HG02943 (cell line): ENCODE measurements around the gene CEP72.
"Not testable (repeated sequence)": the region's sequence is repeated elsewhere in the genome, so short reads cannot be mapped to it uniquely, and the experiment has no call there.

Experiments used
- ATAC-seq: cut with Tn5 transposase; IDR thresholded peaks from one replicate; pipeline ENCODE4 v1.9.1; 2021; ENCODE audit warnings: mild to moderate bottlenecking, low read depth, moderate library complexity; ENCODE audit not compliant: unreplicated experiment

The CEP72 gene

GRCh38 chr5:610744-611730 lies 1.1 kb upstream of the CEP72 start:
- ATAC-seq: no peak

- peak; percentile 36 for ATAC-seq
Observed at GRCh38 chr5:612498-613424, 621 bp downstream of the CEP72 start.

GRCh38 chr5:616484-617039 lies 4.4 kb downstream of the CEP72 start:
- ATAC-seq: no peak

GRCh38 chr5:617896-618295 lies 5.8 kb downstream of the CEP72 start:
- no peak for ATAC-seq

- no peak for ATAC-seq
Observed at GRCh38 chr5:618450-618849, 6.3 kb downstream of the CEP72 start.

DNA sequence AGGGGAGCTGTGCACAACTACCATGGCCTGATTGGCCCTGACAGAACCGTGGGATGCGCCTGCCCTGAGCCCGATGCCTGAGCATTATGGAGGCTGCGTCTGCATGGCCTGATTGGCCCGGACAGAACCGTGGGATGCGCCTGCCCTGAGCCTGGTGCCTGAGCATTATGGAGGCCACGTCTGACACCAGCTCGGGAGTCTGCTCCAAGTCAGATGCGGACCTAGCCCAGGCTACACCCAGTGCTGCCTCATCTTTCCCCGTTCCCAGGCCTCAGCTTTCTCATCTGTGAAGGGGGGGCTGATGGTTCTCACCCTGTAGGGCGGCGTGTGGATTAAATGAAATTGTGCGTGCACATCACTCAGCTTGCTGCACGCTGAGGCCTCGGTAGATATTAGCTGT lies 7.3 kb downstream of the CEP72 start:
- no peak for ATAC-seq

- ATAC-seq: no peak
Observed at GRCh38 chr5:620152-620551, 8.0 kb downstream of the CEP72 start.

GRCh38 chr5:620586-621180 lies 8.5 kb downstream of the CEP72 start:
- ATAC-seq: no peak

DNA sequence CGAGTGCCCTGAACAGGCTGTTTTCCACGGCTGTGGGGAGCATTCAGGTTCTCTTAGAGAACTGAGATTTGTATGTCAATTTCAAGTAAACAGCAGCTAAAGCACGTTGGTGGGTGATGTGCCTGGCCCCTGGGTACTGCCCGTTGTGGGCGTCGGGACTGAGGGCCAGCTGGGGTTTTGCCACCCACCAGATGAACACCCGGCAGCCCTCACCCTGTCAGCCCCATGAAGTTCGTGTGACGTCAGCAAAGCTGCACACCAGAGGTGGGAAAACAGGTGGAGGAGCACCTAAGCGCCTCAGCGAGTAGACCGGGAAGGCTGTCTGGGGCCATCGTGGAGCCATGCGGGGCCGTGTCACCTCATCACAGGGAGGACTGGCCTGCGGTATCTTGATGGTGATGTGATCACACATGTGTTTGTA lies 9.2 kb downstream of the CEP72 start:
- no peak for ATAC-seq

DNA sequence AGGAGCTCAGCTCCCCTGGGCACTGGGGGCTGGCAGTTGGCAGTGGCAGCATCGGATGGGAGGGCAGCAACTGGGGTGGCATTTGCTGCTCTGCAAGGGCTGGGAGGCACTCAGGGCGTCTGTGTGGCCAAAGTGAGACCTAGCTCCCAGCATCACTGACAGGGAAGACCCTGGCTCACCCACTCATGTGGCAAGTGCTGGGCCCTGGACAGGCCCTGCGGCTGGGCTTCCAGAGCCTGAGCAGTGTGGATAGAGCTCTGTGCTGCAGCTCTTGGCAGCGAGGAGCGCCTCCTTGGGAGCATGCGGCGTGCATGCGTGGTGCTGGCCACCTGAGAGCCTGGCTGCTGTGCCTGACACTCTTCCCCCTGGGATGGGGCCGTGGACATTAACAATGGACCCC lies 10.2 kb downstream of the CEP72 start:
- ATAC-seq: no peak

DNA sequence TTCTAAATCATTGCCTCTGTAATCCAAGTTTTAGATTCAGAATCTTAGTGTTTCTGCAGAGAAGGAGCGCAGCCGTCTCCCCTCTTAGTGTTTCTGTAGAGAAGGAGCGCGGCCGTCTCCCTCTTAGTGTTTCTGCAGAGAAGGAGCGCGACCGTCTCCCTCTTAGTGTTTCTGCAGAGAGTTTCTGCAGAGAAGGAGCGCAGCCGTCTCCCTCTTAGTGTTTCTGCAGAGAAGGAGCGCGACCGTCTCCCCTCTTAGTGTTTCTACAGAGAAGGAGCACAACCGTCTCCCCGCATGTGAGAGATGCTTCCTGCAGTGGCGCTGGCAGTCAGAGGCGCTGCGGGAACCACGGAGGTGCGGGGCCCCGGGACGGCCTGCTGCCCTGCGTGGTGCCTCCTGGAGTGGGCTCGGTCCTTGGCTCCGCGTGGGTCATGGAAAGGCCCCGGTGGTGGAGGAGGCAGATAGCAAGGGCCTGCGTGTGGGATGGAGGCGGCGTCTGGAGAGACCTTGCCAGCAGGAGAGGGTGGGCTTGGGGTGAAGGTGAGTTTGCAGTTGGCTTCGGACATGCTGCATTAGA lies 10.9 kb downstream of the CEP72 start:
- no peak for ATAC-seq

DNA sequence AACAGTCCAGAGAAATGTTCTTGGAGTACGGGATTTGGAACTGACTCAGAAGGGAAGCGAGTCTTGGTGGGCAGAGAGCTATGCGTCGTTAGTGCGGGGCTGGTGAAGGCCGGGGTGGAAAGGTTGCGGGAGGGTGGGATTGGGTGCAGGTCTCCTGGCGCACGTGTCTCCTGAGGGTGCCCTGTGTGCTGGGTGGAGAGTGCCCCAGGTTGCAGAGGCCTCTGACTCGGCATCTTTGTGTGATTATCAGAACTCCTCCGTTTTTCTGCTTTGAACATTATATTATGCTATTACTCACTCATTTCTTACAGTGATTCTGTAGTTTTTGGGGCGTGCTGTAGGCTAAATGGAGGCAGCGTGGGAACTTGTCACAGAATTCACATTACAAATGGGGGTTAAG lies 11.4 kb downstream of the CEP72 start:
- ATAC-seq: no peak

DNA sequence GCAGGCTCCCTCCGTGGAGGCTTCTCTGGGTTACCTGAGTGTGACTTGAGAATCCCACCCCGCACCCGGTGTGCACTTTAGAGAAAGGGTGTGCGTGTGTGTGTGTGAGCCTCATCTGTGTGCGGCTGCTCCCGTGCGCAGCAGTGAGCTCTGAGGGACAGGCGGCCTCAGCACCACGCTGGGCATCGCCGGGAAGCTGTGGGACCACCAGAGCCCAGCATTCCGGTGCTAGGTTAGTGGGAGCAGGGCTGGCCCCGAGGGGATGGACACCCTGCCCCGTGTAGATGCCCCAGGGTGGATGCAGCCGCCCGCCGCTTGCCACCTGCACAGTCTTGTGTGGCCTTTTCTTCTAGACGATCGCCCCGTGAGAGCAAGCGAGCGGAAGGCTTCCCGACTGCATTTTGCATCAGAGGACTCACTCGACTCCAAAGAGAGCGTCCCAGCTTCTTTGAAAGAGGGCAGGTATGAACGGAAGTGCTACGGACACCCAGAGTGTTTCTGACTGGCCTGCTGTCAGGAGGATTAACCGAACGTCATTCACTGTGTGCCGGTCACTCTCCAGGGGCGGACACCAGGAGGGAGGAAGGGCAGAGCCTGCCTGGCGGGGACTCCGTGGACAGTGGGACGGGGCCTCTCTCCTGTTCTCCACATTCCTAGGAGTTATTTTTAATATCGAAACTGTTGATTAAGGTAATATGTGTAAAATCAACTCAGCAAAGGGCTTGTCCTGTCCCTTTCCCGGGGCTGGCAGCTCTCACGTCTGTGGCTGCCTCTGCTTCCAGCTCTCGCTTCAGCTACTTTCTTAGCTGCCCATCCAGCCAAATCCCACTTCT lies 12.2 kb downstream of the CEP72 start:
- ATAC-seq: no peak

DNA sequence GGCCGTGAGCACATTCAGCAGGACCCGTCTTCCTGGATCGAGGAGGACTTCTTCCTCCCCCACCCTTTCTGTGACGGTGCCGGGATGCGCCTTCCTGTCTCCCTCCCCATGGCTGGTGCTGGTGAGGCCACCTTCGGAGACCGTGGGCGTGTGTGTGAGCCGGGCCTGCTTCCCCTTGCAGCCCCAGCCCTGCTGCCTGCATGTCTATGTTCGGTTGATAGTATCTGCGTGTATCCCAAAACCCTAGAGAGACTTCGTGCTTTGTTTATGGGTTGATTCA lies 12.8 kb downstream of the CEP72 start:
- no peak for ATAC-seq

- ATAC-seq: no peak
Observed at GRCh38 chr5:625516-625915, 13.4 kb downstream of the CEP72 start.

- ATAC-seq: no peak
Observed at GRCh38 chr5:626850-627249, 14.7 kb downstream of the CEP72 start.

- ATAC-seq: no peak
Observed at GRCh38 chr5:627840-628239, 15.7 kb downstream of the CEP72 start.

DNA sequence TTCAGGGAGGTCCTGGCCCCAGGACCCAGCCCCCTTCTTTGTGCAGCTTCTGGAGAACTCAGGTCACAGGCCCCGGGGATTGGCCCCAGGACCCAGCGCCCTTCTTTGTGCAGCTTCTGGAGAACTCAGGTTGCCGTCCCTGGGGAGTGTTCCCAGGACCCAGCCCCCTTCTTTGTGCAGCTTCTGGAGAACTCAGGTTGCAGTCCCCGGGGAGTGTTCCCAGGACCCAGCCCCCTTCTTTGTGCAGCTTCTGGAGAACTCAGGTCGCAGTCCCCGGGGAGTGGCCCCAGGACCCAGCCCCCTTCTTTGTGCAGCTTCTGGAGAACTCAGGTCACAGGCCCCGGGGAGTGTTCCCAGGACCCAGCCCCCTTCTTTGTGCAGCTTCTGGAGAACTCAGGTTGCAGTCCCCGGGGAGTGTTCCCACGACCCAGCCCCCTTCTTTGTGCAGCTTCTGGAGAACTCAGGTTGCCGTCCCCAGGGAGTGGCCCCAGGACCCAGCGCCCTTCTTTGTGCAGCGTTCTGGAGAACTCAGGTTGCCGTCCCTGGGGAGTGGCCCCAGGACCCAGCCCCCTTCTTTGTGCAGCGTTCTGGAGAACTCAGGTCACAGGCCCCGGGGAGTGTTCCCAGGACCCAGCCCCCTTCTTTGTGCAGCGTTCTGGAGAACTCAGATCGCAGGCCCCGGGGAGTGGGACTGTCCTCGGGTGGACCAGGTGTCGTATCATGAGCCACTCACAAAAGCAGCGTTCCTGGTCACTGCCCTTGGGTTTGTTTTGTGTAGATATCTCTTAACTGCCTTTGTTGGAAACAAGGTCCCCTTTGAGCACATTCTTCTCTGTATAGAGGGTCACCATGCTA lies 16.4 kb downstream of the CEP72 start:
- ATAC-seq: not testable (repeated sequence)

DNA sequence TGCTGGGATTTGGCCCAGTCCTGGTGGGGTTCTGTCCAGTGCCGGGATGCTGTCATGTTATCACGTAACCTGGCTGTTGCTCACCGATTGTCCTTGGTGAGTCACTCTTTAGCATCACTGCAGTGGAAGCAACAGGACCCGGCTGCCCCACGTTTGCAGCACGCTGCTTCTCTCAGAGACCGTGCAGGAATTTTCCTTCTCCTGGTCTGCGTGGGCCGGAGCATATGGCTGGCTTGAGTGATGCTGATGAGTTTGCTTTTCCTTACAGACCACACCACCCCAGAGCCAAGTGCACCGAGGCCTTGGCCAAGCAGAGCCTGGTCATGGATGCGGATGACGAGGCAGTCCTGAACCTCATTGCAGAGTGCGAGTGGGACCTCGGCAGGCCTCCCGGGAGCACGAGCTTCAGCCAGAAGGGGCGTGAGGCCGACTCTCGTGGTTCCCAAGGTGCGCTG lies 21.4 kb downstream of the CEP72 start:
- no peak for ATAC-seq
